HG03139 (cell line): Measurements from ENCODE around the gene RAB15.

Experiments used
- ATAC-seq: cut with Tn5 transposase; IDR thresholded peaks from one replicate; pipeline ENCODE4 v1.9.1; 2021; ENCODE audit not compliant: unreplicated experiment

The RAB15 gene

GRCh38 chr14:64956697-64957406 lies 15.3 kb downstream of the RAB15 start:
- no peak for ATAC-seq

GRCh38 chr14:64955297-64955696 lies 16.8 kb downstream of the RAB15 start:
- ATAC-seq: no peak

DNA sequence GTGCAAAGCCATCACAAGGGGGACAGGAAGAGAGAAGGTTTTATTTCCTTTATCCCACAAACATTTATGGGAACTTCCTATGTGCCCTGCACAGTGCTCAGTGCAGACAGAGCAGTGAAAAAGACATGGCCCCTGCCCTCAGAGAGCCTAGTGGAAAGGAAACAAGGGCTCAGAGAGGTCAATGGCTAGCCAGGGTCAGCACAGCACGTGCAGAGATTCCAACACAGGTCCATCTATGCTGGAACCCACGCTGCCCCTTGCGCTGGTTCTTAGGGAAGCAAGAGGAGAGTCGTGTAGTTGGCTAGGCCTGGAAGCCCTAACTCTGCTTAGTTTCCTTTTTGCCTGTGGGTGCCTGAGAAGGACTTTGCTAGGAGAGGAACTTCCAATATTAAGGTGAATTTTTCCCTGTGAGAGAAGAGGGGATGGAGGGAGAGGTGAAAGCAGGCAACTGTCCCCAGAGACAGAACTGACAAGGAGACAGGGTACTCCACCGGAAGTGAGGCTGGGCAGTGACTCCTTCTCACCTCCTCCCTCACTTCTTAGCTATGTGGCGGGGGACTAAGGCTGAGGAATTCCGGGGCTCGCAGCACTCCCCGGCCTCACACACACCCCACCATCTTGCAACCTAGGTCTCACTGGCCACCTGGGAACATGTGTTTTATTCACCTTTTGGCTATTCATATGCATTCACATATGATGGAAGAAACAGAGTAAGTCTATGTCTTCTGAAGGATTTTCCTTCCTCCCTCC lies 17.5 kb downstream of the RAB15 start:
- ATAC-seq: no peak

- ATAC-seq: no peak
These were observed 18.5 kb downstream of the RAB15 start for GRCh38 chr14:64953661-64954060.

GRCh38 chr14:64953310-64953654 lies 18.9 kb downstream of the RAB15 start:
- ATAC-seq: no peak

DNA sequence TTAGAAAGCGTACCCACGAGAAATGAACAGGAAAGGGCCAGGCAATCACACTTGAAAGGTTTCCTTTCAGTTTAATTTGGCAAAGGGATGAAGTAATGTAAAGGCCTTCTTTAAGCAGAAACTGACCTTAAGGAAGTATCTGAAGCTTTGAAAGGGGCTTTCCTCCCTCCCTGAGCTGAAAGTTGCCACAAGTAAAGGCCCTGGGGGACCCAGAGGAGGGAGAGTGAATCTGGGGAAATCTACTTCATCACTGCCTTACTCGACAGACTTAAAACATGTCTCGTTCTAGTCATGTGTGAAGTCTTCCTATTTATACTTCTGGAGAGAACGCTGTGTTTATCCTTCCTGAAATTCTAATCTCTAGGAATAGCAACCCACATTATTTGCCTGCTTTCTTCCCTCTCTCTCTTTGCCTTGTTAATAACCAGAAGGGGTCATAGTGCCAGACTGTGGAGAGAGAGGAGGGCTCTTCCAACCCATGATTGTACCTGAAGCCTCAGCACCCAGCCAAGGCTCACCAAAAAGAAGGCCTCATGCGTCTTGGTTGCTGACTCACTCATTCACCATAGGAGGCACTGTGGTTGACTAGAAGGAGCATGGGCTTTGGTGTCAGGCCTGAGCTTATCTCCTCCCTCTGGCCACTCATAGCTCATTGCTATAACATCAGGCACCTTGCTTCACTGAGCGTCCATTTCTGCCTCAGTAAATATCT lies 19.4 kb downstream of the RAB15 start:
- ATAC-seq: no peak

- ATAC-seq: no peak
These were observed 20.4 kb downstream of the RAB15 start for GRCh38 chr14:64951724-64952123.

- no peak for ATAC-seq
These were observed 20.8 kb downstream of the RAB15 start for GRCh38 chr14:64951291-64951690.

DNA sequence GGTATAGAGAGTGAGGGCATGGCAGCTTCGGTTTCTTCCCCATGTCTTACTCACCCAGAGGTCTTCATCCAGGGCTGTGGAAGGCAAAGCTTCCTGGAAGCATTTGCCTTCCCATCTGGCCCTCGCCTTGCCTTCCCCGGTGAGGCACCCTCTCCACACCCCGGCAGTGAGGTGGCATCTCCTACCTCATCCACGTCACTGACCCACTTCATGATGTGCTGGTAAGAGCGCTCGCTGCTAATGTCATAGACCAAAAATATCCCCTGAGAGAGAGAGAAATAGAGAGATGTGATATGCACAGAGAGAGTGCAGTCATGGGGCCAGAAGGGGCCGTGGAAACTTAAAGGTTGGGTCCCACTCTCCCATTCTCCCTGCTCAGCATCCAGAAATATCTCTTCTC lies 21.2 kb downstream of the RAB15 start:
- no peak for ATAC-seq

- no peak for ATAC-seq
These were observed 23.4 kb downstream of the RAB15 start for GRCh38 chr14:64948612-64949210.

DNA sequence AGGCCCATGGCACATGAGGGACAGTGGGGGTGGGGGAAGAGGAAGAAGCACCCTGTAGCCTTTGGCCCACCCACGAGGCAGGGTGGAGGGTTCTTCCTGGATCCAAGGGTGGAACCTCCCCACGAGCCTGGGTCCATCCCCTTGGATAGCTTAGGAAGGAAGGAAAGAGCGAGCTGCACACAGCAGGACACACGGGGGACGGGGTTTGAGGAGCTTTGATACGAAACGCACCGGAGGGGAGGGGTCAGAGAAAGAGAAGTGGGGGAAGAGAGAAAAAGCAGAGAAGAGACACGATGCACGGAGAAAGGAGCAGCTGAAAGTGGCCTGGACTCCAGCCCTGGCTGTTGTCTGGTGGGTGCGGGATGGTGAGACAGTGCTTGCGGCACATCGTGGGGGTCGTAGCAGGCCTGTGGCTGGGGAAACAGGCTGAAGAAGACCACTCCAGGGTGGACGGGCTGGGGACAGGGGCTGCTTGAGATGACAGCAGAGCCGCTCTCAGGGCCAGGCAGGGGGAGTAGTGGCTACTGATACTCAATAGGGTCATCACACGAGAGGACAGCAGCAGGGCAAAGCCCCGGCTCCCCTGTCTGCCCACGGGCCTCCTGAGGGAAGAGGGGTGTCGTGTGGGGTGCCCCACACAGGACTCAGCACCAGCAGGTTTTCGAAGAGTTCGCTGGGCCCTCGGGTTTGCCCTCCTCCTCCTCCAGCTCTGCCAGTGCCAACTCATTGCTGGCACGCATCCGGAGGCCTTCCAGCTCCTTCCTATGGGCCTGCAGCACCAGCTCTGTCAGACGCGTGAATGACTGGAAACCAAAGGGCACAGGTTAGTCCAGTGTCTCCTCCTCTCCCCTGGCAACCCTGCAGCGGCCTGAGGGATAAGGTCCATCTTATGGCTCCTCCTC lies 24.2 kb downstream of the RAB15 start:
- no peak for ATAC-seq

- no peak for ATAC-seq
These were observed 25.7 kb downstream of the RAB15 start for GRCh38 chr14:64946310-64947045.

GRCh38 chr14:64945431-64946178 lies 26.5 kb downstream of the RAB15 start:
- ATAC-seq: no peak

GRCh38 chr14:64944861-64945260 lies 27.3 kb downstream of the RAB15 start:
- no peak for ATAC-seq

- ATAC-seq: no peak
These were observed 28.1 kb downstream of the RAB15 start for GRCh38 chr14:64944041-64944440.

GRCh38 chr14:64943556-64943955 lies 28.6 kb downstream of the RAB15 start:
- no peak for ATAC-seq

- no peak for ATAC-seq
These were observed 29.5 kb downstream of the RAB15 start, which contains the start of gene GPX2 for GRCh38 chr14:64942531-64943111. Gene GPX2, minus strand, starts transcription at chr14:64942745. Its CDS starts 19 bp downstream, at chr14:64942726.

DNA sequence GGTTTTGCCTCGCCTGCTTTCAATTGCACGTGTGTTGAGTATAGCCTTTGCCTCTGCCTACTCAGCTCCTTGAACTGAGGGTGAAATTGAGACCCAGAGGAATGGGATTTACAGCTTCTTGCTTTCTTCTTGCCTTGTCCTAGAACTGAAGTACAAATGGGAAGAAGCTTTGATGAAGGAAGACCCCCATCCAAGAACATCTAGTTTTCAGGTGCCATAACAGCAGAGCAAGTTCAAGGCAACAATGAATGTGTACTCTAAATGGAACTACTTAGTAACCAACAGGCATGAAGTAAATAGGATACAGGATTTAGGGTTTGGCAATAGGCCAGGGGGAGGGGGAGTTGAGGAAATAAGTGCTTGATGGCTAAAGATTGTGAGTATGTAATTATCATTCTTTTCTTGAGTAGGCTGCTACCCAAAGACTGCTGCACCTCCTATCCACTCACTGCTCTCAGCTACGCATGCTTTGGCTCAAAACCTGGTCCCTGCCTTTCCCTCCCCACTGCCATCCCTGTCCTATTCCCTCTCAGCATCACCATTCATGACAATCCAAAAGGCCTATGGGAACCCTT lies 31.7 kb downstream of the RAB15 start:
- no peak for ATAC-seq
